GM18867 (cell line): ENCODE measurements around the gene ADGRV1.
"Not testable (repeated sequence)": the region's sequence is repeated elsewhere in the genome, so short reads cannot be mapped to it uniquely, and the experiment has no call there.

Source experiments
- ATAC-seq: cut with Tn5 transposase; IDR thresholded peaks from one replicate; pipeline ENCODE4 v1.9.1; 2021; ENCODE audit warnings: mild to moderate bottlenecking, moderate library complexity; ENCODE audit not compliant: unreplicated experiment

ADGRV1 gene

DNA sequence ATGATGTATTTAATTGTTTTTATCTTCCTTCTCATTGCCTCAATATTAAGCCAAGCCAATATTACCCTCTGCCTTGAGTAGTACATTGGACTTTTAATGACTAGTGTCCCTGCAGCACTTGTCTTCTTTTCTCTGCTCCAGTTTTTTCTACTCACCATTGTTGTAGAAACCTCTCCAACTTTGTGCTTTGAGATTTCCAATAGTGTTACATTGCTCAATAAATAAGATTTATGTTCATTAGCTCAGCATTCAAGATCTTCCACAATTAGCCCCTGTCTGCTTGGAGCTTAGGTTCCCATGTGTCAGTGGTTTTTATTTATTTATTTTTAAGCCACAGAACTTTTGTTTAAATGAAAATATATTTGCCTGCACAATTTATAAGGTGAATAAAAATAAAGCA lies 145.3 kb downstream of the ADGRV1 start:
- no peak for ATAC-seq

DNA sequence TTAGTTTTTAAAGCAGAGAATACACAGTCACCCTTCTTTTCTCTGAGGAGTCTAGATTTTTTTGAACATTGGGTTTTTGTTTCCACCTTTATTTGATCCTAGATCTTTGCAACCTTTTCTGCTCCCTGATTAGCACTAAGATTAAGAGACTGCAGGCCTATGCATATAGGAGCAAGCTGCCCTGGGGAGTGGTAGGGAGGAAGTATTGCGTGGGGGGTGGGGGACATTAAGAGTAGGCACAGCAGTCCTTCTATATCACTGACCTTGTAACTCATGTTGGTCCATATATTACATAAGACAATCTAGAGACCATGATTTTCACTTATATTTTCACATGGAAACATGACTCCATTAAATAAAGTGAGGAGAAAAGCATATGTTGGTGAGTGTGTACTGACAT lies 149.1 kb downstream of the ADGRV1 start:
- ATAC-seq: no peak

DNA sequence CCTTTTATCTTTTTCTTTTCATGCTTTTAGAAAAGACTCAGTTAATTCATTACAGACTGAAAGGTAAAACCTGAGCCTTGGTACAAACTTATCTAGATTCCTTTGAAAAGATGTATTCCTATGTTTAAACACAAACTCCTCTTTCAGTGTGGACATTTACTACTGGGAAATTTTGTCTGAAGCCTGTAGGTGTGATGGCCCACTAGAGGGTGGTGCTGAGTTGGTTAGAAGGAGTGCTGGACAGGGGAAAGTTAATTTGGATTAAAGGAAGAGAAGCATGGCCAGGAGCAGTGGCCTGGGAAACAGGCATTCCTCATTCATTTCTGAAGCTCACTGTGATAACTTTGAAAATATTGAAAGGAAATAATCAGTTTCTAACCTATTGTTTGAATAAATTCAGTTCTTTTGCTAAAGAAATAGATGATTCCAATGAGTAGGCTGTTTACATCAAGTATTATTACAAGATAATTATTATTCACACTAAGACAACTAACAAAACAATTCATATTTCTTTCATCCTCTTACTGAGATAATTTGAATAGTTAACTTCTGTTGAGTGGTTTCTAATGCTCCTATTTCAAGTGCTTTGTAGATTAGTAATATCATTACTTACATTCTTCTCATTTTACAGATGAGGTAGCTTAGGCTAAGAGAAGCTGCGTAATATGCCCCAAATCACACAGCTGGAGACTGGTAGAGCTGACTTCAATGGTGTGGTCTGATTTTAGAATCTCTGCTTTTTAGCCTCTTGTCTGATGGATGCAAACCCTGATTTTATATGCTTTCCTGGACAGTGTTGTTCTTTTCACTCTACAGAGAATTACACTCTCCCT lies 150.9 kb downstream of the ADGRV1 start:
- peak; percentile 82 for ATAC-seq

DNA sequence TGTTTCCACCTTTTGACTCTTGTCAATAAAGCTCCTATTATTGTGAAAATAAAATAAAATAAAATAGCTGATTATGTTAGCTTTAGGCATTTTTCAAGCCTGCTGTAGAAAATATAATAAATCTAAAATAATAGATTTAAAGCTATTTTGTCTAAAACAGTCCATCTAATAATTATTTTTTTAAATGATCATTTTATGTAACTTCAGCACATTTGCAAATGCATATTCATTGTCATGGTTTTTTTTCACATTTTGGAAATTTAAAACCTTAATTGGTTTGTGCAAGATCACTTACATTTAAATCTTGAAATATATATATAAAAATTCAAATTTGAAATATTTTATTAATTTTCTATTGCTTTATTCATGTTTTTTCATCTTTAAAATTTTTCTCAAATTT lies 159.8 kb downstream of the ADGRV1 start:
- no peak for ATAC-seq

DNA sequence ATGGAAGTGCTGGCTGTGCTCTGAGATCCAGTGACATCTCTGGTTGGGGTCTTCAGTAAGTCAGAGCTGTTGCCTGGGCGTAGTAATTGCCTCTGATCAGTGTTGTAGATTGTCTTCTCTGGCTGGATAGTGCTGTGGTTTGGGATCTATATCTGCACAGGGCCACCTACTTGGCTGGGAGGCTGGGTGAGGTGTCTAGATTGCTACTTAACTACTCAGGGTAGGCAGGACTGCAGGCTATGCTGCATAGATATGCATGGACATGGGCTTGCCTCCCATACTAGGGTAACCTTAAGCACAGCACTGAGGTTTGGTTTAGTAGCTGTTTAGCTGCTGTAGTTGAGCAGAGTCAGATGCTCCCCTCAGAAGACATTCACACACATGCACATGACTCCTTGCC lies 181.0 kb downstream of the ADGRV1 start:
- ATAC-seq: no peak

DNA sequence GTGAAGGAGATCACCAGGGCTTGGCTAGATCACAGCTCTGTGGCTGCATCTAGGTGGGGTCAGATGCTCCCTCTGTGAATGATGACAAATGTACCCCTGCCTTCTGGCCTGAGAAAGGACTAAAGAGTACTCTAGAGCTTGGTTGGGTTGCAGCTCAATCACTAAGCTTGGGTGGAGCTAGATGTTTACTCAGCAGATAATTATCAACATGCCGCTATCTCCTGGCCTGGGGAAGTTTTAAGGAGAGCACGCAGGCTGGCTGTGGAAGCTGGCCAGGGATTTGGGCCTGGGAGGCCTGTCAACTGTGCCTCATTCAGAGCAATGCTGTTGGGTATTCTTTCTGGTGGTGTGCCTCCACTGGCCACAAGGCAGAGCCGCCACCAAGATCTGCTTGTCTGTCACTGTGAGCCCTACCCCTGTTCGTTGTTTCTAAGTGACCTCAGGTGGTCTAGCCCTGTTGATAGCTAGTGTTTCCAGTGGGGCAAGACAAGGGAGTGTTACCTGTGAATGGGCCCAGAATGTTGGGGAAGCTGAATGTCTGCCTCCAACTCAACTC lies 181.7 kb downstream of the ADGRV1 start:
- ATAC-seq: no peak

DNA sequence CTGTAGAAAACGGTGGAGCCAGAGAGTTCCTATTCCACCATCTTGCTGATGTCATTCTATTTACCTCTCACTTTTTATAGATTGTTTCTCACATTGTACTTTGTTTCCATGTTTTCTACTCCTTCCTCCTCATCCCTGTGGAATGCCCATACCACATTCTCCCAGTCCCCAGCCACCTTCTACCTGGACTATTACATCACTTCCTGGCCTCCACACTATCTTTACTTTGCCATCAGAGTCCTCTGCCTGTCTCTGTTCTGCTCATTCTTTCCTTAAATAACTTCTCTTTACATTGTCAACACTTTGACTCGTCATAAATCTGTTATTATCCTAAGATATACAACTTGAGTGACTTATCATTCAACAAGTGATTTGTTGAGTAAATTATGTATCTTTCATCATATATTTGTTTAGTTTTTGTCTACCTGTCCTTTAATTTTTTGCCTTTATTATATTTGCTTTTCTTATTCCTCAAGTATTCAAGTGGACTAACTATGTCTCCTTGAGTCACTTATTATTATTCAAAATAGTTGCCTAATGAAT lies 182.5 kb downstream of the ADGRV1 start:
- ATAC-seq: no peak

DNA sequence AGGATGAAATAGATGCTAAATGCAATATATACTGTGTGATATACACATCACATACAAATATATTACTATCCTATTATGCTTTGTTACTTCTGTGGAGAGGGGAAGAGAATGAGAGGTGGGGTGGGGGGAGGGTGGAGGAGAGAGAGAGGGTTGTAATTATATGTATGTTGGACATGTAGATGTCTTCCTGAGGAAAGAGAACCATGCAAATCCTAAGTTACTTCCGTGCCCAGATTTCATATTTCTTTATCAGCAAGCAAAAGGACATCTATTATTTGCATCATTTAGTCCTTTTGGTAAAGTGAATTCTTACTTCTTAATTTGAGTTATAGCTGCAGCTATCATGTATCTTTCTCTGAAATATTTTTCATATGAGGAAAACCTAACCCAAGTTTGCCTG lies 187.5 kb downstream of the ADGRV1 start:
- ATAC-seq: no peak

DNA sequence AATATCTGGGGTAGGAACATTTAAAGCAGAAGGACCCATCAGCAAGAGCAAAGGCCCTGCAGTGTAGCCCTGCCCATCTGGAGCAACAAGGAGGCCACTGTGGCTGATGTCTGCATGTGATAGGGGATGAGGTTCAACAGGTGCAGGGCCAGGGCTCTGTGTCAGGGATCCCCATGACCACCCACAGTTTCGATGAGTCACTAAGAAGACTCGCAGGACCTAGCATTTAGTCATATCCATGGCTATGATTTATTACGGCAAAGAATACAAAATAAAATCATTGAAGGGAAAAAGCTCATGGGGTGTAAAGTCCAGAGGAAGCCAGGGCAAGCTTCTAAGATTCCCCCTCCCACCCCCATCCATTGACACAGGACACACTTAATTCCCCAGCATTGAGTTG lies 188.6 kb downstream of the ADGRV1 start:
- ATAC-seq: no peak

DNA sequence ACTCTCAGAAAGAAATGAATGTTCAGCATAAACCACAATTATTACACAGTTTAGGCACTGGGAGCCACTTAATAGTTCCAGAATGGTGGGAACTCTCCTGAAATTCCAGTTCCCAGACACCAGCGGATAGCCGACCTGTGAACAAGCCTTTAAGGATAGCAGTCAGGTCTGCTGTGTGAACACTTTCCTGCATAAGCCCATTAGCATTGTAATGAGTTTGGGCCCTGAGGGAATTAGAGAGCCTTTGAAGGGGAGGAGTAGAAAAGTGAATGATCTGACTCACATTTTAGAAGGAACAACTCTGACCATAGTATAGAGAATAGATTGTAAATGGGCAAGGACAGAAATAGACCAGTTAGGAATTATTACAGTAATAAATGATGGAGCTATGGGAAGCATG lies 189.1 kb downstream of the ADGRV1 start:
- ATAC-seq: no peak

DNA sequence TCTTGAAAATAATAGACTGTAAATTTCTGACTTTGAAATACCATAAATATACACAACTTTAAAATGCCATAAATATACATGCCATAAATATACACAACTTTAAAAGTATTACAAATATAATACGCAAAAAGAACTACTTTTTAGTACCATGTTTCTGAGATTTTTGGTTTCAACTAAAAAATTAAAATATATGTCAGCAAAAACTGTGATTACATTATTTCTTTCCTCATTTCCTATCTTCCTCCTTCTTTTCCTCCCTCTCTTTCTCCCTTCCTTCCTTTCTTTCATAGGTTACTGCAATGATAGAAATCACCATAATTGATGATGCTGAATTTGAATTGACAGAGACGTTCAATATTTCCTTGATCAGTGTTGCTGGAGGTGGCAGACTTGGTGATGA lies 200.5 kb downstream of the ADGRV1 start:
- no peak for ATAC-seq

DNA sequence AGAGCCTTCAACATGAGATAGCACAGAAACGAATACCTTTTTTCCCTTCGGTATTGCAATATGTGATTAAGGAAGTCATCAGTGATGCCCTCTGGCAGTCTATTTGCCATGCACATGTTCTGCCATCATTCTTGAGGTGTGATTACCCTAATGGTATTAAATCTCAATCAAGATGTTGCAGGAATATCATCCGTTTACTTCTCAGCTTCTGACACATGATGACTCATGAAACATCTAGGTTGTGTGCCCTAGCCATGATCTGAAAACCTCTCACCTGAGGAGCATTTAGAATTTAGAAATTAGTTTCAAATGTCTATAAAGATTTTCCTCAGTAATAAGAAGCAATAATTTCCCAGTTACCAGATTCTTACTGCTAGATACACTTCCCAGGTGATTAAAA lies 209.1 kb downstream of the ADGRV1 start:
- ATAC-seq: no peak

DNA sequence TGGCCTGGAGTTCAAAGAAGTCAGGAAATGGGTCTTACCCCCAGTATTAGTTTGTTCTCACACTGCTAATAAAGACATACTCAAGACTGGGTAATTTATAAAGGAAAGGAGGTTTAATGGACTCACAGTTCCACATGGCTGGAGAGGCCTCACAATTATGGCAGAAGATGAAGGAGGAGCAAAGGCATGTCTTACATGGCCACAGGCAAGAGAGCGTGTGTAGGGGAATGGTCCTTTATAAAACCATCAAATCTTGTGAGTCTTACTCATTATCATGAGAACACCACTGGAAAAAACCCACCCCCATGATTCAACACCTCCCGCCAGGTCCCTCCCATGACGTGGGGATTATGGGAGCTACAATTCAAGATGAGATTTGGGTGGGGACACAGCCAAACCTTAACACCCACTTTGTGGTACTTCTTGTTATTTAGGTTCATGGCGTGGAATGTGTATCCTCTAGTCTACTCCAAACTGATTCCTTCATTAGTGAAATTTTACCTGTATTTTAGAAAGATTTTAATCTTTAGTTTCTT lies 211.5 kb downstream of the ADGRV1 start:
- ATAC-seq: not testable (repeated sequence)

DNA sequence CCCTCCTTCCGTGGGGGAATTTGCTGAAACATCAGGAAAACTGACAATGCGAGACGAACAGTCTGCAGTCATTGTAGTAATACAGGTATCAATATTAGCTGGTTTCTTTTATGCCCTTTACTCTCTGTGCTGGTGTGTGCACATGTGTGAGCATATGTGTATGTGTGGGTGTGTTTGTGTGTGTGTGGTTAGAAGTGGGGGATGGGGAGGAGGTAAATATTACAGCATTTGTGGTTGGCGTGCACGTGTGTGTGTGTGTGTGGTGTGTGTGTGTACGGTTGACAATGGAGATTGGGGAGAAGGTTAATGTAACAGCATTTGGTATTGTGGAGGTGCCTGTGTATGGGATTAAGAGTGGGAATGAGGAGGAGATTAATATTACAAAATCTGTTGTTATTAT lies 219.4 kb downstream of the ADGRV1 start:
- ATAC-seq: no peak

DNA sequence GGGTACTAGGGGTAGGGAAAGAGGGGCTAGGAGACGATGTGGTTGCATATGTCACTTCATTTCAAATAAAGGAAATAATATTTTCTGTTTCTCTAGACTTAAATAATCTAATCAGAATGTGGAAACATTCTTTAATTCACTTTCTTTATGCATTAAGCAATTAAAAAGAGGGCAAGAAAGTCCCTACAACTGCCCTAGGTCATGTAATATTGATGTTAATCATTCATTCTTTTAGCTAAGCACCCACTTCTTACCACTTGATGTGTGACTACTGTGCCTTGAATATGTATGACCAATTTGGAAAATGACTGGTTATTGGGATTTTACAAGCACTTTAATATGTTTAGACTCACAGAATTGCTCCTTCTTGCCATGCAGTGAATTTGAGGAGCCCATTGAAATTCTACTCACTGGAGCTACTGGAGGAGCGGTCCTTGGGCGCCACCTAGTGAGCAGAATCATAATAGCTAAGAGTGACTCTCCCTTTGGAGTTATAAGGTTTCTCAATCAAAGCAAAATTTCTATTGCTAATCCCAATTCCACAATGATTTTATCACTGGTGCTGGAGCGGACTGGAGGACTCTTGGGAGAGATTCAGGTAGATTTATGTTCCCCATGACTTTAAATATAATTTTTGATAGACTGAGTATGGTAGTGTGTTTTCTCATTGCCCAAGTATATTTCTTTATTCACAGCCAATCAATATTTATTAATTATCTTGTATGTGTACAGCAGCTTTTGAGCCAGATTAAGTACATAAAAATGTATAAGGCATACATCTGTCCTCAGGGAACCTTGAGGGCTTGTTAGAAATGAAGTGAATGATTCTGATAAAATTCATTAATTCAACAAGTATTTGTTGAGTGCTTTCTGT lies 225.1 kb downstream of the ADGRV1 start:
- peak; percentile 94 for ATAC-seq

DNA sequence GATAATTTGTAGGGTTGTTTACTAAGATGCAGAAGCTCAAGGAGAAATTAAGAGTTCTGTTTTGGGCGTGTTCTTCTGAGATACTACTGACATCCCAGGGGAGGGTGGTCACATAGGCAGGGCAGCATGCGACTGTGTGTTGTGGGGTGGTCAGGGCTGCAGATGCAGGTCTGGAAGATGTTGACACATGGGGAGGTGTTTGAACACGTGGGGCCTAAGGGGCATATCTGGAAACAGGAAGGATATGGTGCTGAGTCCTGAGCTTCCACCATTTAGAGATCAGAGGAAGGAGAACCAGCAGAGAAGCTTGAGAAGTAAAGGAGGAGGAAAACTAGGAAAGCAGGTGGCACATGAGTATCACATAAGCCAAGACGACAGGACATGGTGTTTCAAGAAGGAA lies 228.2 kb downstream of the ADGRV1 start:
- no peak for ATAC-seq

DNA sequence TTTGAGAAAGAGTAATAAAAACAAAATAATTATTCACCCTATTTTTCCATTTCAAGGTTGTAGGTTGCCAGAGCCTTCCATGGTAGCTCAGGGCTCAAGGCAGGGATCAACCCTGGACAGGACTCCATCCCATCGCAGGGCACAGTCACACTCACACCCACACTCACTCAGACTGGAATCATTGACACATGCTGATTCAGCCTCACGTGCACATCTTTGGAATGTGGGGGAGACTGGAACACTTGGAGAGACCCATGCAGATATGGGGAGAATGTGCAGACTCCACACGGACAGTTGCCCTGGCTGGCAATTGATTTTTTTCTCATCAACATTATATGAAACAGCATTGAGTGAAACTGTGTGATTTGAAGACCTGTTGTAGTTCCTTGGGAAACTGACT lies 234.1 kb downstream of the ADGRV1 start:
- ATAC-seq: no peak

DNA sequence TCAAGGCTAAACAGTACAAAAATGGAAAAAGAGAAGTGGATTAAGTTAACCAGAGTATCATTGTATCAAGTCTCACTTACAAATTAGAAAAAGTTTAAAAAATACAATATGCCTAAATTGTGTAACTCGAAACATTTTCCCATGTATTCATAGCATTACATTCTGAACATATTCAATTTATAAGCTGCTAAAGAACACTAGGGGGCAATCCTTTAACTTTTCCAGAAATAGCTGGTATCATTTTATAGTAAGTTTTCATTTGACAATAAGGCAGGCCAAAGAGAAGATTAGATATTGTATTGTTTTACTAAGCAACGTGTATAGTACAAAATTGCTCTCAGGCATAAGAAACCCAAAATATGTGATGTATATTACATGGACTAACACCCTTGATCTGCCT lies 234.6 kb downstream of the ADGRV1 start:
- ATAC-seq: no peak

DNA sequence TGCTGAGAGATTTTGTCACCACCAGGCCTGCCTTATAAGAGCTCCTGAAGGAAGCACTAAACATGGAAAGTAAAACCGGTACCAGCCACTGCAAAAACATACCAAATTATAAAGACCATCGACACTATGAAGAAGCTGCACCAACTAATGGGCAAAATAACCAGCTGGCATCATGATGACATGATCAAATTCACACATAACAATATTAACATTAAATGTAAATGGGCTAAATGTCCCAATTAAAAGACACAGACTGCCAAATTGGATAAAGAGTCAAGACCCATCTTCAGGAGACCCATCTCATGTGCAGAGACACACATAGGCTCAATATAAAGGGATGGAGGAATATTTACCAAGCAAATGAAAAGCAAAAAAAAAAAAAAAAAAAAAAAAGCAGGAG lies 238.3 kb downstream of the ADGRV1 start:
- not testable (repeated sequence) for ATAC-seq

DNA sequence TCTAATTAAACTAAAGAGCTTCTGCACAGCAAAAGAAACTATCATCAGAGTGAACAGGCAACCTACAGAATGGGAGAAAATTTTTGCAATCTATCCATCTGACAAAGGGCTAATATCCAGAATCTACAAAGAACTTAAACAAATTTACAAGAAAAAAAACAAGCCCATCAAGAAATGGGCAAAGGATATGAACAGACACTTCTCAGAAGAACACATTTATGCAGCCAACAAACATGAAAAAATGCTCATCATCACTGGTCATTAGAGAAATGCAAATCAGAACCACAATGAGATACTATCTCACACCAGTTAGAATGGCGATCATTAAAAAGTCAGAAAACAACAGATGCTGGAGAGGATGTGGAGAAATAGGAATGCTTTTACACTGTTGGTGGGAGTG lies 241.5 kb downstream of the ADGRV1 start:
- not testable (repeated sequence) for ATAC-seq

DNA sequence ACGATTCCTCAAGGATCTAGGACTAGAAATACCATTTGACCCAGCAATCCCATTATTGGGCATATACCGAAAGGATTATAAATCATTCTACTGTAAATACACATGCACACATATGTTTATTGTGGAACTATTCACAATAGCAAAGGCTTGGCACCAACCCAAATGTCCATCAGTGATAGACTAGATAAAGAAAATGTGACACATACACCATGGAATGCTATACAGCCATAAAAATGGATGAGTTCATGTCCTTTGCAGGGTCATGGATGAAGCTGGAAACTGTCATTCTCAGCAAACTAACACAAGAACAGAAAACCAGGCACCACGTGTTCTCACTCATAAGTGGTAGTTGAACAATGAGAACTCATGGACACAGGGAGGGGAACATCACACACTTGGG lies 241.9 kb downstream of the ADGRV1 start:
- not testable (repeated sequence) for ATAC-seq
